Fibroblast of mammary gland (primary cell): ENCODE measurements around the gene IGFALS.

Source experiments
- DNase-seq: peaks from one replicate; pipeline ENCODE4 v3.0.0-alpha.2; 2010; ENCODE audit warnings: low read depth
- H3K4me3 ChIP-seq: 2 replicates; pipeline ENCODE4 v1.5.1; 2011; ENCODE audit warnings: low read depth, mild to moderate bottlenecking, low read length, moderate library complexity; ENCODE audit not compliant: control insufficient read depth
- TF ChIP-seq, protein P1 (sequence below): conservative IDR thresholded peaks from 2 replicates; pipeline ENCODE4 v1.5.1; 2011; ENCODE audit warnings: low read depth, low read length, inconsistent platforms; ENCODE audit not compliant: control insufficient read depth, insufficient read depth

IGFALS gene

DNA sequence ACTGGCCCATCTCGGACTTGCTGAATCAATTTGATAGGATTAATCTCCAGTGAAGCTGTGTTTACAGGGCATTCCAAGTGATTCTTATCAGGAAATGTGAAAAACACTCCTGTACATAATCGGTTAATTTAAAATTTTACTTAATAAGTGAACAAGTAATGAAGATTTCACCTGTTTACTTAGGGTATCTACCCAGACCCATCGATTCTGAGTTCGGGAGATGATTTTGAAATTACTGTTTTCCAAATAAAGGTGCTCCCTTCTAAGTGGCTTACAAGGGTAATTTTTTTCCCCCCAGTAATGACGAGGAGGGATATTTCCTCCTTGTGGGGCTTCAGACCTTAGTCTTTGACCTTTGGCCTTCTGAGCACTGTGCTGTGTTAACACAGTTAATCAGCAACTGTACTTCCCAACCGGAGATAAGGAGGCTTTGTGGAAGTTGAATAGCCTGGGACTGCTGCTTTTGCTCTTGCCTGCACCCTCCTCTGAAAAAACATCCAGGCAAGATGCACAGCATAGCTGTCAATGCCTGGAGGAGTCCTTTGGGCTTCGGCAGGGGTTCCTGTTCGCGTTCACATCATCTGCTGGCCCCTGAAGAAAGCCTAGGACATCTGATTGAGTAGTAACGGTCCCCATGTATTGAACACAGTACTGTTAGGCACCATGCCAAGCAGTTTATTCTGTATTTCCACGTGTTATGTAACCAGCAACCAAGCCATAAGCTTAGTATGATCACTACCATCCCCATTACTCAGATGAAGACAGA, 35.3 kb upstream of the IGFALS start:
- no peak for DNase-seq

DNA sequence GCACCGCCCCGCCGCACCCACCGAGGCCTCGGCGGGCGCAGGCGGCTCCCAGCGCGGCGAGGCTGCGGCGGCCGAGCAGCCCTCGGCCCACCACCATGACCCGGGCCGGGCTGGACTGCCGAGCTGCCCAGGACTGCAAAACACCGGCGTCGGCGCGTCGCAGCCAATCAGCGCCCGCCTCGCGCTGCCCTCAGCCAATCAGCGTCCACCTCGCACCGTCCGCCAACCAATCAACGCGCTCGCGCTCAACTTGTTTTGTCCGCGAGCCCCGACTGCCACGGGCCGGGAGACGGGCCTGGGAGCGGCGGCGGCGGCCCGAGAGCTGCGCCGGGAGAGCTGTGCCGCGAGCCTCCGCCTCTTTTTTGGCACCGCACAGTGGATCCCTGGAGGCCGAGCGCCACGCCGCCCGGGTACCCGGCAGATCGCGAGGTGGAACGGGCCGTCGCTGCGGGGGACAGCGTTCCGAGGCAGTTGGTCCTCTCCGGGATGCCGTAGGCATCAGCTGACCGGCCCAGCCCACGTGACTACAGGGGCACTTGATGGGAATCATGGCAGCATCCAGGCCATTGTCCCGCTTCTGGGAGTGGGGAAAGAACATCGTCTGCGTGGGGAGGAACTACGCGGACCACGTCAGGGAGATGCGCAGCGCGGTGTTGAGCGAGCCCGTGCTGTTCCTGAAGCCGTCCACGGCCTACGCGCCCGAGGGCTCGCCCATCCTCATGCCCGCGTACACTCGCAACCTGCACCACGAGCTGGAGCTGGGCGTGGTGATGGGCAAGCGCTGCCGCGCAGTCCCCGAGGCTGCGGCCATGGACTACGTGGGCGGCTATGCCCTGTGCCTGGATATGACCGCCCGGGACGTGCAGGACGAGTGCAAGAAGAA, 33.4 kb upstream of the IGFALS start, which contains the start of the genes FAHD1 and HAGH:
Gene FAHD1, plus strand, starts transcription at position 516 of the 883 bp plus-strand sequence. Its CDS starts 33 bp downstream, at position 549.
Gene HAGH, minus strand, starts transcription at position 135 of the 883 bp plus-strand sequence. Its CDS starts 38 bp downstream, at position 97.
- TF ChIP-seq, protein P1, sequence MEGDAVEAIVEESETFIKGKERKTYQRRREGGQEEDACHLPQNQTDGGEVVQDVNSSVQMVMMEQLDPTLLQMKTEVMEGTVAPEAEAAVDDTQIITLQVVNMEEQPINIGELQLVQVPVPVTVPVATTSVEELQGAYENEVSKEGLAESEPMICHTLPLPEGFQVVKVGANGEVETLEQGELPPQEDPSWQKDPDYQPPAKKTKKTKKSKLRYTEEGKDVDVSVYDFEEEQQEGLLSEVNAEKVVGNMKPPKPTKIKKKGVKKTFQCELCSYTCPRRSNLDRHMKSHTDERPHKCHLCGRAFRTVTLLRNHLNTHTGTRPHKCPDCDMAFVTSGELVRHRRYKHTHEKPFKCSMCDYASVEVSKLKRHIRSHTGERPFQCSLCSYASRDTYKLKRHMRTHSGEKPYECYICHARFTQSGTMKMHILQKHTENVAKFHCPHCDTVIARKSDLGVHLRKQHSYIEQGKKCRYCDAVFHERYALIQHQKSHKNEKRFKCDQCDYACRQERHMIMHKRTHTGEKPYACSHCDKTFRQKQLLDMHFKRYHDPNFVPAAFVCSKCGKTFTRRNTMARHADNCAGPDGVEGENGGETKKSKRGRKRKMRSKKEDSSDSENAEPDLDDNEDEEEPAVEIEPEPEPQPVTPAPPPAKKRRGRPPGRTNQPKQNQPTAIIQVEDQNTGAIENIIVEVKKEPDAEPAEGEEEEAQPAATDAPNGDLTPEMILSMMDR: no peak
- DNase-seq: peak; percentile 93
- peak within 1 kb of the TSS; percentile 96 for H3K4me3 ChIP-seq

More for the DNA sequence above, 35.3 kb upstream of the IGFALS start:
- TF ChIP-seq, protein P1: no peak
- peak overlapping the region; percentile 96 for H3K4me3 ChIP-seq

DNA sequence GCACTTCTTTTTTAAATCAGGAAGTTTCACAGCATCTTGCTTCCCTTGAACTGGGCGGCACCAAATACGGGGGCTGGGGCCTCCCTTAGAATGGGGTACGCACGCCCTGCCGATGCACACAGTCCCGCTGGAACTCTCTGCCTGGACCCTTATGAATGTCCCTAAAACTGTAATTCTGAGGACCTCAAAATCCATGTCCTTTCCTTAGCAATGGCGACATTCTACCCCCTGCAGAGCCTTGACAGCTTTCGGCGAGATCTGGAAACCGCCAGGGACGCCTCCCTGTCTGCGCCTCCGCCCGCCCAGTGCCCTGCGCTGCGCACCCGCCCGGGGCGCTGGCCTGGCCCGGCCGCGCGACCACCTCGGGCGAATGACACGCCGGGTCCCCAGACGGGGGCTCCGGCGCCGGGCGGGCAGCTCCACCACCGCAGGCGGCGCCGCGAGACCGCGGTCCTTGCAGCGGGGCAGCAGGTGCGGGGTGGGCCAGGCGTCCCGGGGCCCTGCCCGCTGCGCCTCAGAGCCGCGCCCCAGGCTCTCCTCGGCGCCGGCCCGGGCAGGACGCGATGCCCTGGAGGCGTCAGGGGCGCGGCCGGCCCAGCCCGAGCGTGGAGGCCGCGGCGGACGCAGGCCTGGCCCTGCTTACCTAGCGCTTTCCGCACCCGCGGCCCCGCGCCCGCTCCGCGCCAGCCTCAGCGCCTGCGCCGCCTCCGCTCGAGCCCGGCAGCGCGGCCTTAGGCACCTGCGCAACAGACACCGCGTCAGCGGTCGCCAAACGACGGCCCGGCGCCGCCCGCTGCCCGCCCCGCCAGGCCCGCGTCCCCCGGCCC, 32.6 kb upstream of the IGFALS start:
- TF ChIP-seq, protein P1: no peak
- DNase-seq: peak; percentile 43
- H3K4me3 ChIP-seq: peak overlapping the region; percentile 43

DNA sequence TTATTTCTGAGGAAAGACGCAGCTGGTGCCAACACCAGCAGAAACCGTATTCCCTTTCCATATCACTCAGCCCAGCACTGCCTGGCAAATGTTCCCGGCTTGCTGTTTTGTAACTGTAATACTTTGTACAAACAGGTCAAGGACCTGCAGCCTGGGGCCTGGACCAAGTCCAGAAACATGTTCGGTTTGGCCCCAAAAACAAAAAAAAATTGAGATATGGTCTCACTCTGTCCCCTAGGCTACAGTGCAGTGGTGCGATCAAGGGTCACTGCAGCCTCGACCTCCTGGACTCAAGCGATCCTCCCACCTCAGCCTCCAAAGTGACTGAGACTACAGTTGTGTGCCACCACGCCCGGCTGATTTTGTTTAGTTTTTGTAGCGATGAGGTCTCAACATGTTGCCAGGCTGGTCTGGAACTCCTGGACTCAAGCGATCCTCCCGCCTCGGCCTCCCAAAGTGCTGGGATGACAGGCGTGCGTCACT, 31.9 kb upstream of the IGFALS start:
- TF ChIP-seq, protein P1: no peak
- H3K4me3 ChIP-seq: peak overlapping the region; percentile 43
- DNase-seq: no peak

DNA sequence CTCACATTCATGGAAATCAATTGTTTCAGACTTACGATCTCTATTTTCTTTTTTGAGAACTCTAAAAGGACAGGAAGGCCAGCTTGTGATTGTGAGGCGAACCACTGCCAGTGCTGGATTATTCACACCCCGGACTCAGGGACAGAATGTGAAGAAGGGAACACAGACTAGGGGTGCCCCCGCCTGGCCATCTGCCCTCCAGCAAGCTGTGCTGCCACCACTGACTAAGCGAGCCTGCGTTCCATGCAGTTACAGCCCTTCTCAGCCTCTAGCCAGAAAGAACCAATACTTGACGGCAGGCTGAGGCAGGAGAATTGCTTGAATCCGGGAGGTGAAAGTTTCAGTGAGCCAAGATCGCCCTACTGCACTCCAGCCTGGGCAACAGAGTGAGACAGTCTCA, 30.3 kb upstream of the IGFALS start:
- H3K4me3 ChIP-seq: no peak overlapping the region
- TF ChIP-seq, protein P1: no peak
- peak; percentile 35 for DNase-seq

DNA sequence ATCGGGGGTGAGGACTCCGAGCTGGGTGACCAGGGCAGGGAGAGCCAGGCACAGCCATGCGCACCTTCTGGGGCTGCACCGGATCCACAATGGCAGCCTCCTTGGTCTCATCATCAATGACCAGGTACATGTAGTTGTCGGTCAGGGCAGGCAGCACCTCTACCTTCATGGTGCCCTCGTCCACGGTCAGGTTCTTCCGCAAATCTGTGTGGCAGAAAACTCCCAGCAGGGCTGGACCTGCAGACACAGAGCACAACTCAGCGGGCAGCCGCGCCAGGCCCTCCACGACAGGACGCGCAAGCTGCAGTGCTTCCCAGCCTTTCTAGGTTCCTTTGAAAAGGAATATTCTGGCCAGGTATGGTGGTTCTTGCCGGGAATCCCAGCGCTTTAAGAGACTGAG, 29.3 kb upstream of the IGFALS start:
- TF ChIP-seq, protein P1: no peak
- no peak for DNase-seq
- no peak overlapping the region for H3K4me3 ChIP-seq
